Astrocyte (in vitro differentiated cells and primary cell): ENCODE data around the gene DUSP1.

Experiments
- CTCF ChIP-seq: IDR thresholded peaks from 2 replicates; pipeline ENCODE4 v1.5.1; 2011; ENCODE audit warnings: low read depth, mild to moderate bottlenecking, inconsistent platforms, low read length, moderate library complexity; ENCODE audit not compliant: insufficient read depth
- EZH2 ChIP-seq: IDR thresholded peaks from 2 replicates; pipeline ENCODE4 v1.6.1; 2012; ENCODE audit warnings: mild to moderate bottlenecking, low read length, inconsistent platforms; ENCODE audit not compliant: insufficient read depth

- TF ChIP-seq CTCF (no peak), EZH2 (no peak)
Measured at GRCh38 chr5:172795318-172795977, 24.5 kb upstream of the DUSP1 start.
